K562 (cell line): ENCODE results near the gene ABHD8. TPM values are rescaled to one million over a fixed set of nuclear protein-coding genes. Genes with fewer than 3 reads are reported as not detected.

Experiments
- ATAC-seq: fragments of 200-7000 bp; cut with Tn5 transposase; 3 replicates; pipeline ENCODE4 v1.9.1; 2020; ENCODE audit warnings: moderate library complexity
- BruUV-seq: library from RNA; stranded (reverse); fragments of 400-500 nt; replicated peaks from 2 replicates; lab custom pipeline; 2021; lab: Mats Ljungman, UMichigan
- CTCF ChIA-PET: fragments of 300-600 bp; formaldehyde crosslinking; extraction: SDS; loops from one replicate; lab custom pipeline; 2021; ENCODE audit warnings: low intra/inter-chr PET ratio; lab: Yijun Ruan, JAX
- POLR2A ChIA-PET: fragments of 300-600, 350-650 bp; sonication (Branson Sonifier 250); formaldehyde crosslinking; extraction: SDS; loops from one replicate; lab custom pipeline; 2021; ENCODE audit warnings: antibody characterized with exemption, inconsistent platforms; lab: Yijun Ruan, JAX
- DNase-seq, 4 experiments: peaks; one replicate each; pipeline versions ENCODE4 v3.0.0 to v3.0.0-alpha.2; 2011 to 2018; ENCODE audit warnings: low spot score in 3 of 4, mixed read lengths in 3 of 4; ENCODE audit errors: extremely low read depth in 1 of 4
- FAIRE-seq: peaks from 2 replicates; lab custom pipeline; 2011; peaks lifted over from hg19 to GRCh38; lab: Jason Lieb, UNC
- H2AFZ ChIP-seq: 2 replicates; pipeline ENCODE4 v1.6.0; 2011; ENCODE audit warnings: low read depth, low read length, control low read depth, inconsistent platforms
- H3K27ac ChIP-seq: fragments of 200-600 bp; 3 replicates; pipeline ENCODE4 v1.8.0; 2011; ENCODE audit warnings: low read depth, mild to moderate bottlenecking, control low read depth, inconsistent platforms, low read length, moderate library complexity, mixed read lengths; ENCODE audit errors: extremely low read depth
- H3K27me3 ChIP-seq, 2 experiments: fragments of 300-600 bp in 1 of 2; 2 replicates in 1 of 2; 3 replicates in 1 of 2; pipeline versions ENCODE4 v1.6.0 to v1.8.0; 2011; ENCODE audit warnings: inconsistent platforms in 2 of 2, low read length in 2 of 2, mild to moderate bottlenecking in 1 of 2, mixed read lengths in 1 of 2, moderate library complexity in 1 of 2; ENCODE audit not compliant: control insufficient read depth in 2 of 2, insufficient read depth in 2 of 2
- H3K36me3 ChIP-seq: fragments of 300-600 bp; 3 replicates; pipeline ENCODE4 v1.8.0; 2011; ENCODE audit warnings: mild to moderate bottlenecking, low read length, inconsistent platforms; ENCODE audit not compliant: control insufficient read depth, insufficient read depth
- H3K4me1 ChIP-seq, 2 experiments: fragments of 200-600 bp in 1 of 2; replicated peaks in 1 of 2; 2 replicates in 1 of 2; 3 replicates in 1 of 2; pipeline versions ENCODE4 v1.5.1 to v1.8.0; 2011; ENCODE audit warnings: inconsistent platforms in 2 of 2, low read length in 2 of 2, mild to moderate bottlenecking in 1 of 2, mixed read lengths in 1 of 2, moderate library complexity in 1 of 2; ENCODE audit not compliant: control insufficient read depth in 2 of 2, insufficient read depth in 2 of 2
- H3K4me2 ChIP-seq: 2 replicates; pipeline ENCODE4 v1.6.1; 2011; ENCODE audit warnings: low read length, control low read depth, inconsistent platforms, mixed read lengths; ENCODE audit not compliant: insufficient read depth
- H3K4me3 ChIP-seq: fragments of 200-600 bp; sonication (generic), shearing (Covaris generic); 2 replicates; pipeline ENCODE4 v1.5.1; 2016; ENCODE audit warnings: control low read depth, inconsistent platforms
- H3K79me2 ChIP-seq: fragments of 200-600 bp; 3 replicates; pipeline ENCODE4 v1.8.0; 2011; ENCODE audit warnings: low read length, inconsistent platforms; ENCODE audit not compliant: control insufficient read depth, insufficient read depth
- H3K9ac ChIP-seq, 2 experiments: 2 replicates each; pipeline versions ENCODE4 v1.6.0 to v1.6.1; 2011; ENCODE audit warnings: low read depth in 2 of 2, low read length in 2 of 2, control low read depth in 1 of 2, inconsistent platforms in 1 of 2, mild to moderate bottlenecking in 1 of 2, mixed read lengths in 1 of 2; ENCODE audit not compliant: insufficient read depth in 1 of 2
- H3K9me1 ChIP-seq: one replicate; pipeline ENCODE4 v1.6.0; 2011; ENCODE audit warnings: inconsistent platforms, mild to moderate bottlenecking, low read length, moderate library complexity; ENCODE audit not compliant: control insufficient read depth, insufficient read depth
- H3K9me3 ChIP-seq: replicated peaks from 2 replicates; pipeline ENCODE4 v1.5.1; 2011; ENCODE audit warnings: low read depth, low read length, inconsistent platforms; ENCODE audit not compliant: control insufficient read depth, insufficient read depth
- H4K20me1 ChIP-seq: replicated peaks from 2 replicates; pipeline ENCODE4 v1.6.1; 2011; ENCODE audit warnings: low read length, inconsistent platforms, mixed read lengths; ENCODE audit not compliant: control insufficient read depth, insufficient read depth
- BCOR ChIP-seq: fragments of 450-650 bp; IDR thresholded peaks from 2 replicates; pipeline ENCODE4 v1.6.1; 2016
- BRCA1 ChIP-seq, 2 experiments: fragments of 450-650 bp in 1 of 2; sonication (generic) in 1 of 2; formaldehyde crosslinking in 1 of 2; IDR thresholded peaks; 2 replicates each; pipeline versions ENCODE4 v1.5.0 to v1.6.1; 2017 to 2020; ENCODE audit warnings: mild to moderate bottlenecking in 1 of 2, missing genetic modification reagents in 1 of 2
- GABPA ChIP-seq: fragments of 200-800 bp; sonication (Bioruptor generic); conservative IDR thresholded peaks from 2 replicates; pipeline ENCODE4 v1.6.1; 2016; ENCODE audit warnings: low read depth, missing genetic modification characterization, missing compliant biosample characterization
- TFAM ChIP-seq: fragments of 250-450 bp; sonication (Bioruptor Pico); conservative IDR thresholded peaks from 2 replicates; pipeline ENCODE4 v1.5.0; 2021; ENCODE audit warnings: mild to moderate bottlenecking, moderate library complexity
- ZBTB11 ChIP-seq, 3 experiments: fragments of 200-800 bp in 1 of 3; fragments of 250-450 bp in 1 of 3; fragments of 450-650 bp in 1 of 3; sonication (Bioruptor Pico) in 1 of 3; sonication (Bioruptor generic) in 1 of 3; formaldehyde crosslinking in 1 of 3; IDR thresholded peaks; 2 replicates each; pipeline versions ENCODE4 v1.6.1 to v1.8.0; 2016 to 2022; ENCODE audit warnings: mild to moderate bottlenecking in 2 of 3, missing genetic modification characterization in 2 of 3, missing compliant biosample characterization in 1 of 3, moderate library complexity in 1 of 3
- ZBTB40 ChIP-seq, 2 experiments: fragments of 450-650 bp in 1 of 2; sonication (generic) in 1 of 2; formaldehyde crosslinking in 1 of 2; IDR thresholded peaks; 2 replicates each; pipeline versions ENCODE4 v1.7.1 to v1.9.0; 2016 to 2022; ENCODE audit warnings: inconsistent platforms in 1 of 2, mild to moderate bottlenecking in 1 of 2, missing genetic modification reagents in 1 of 2
- ZNF174 ChIP-seq: fragments of 250-450 bp; sonication (Bioruptor Pico); IDR thresholded peaks from 2 replicates; pipeline ENCODE4 v1.4.0; 2020; ENCODE audit warnings: mild to moderate bottlenecking
- WGBS: fragments of 100-300 bp; shearing (Covaris generic); methylation state at CpG from one replicate; pipeline ENCODE4 v1.1.6; 2016; ENCODE audit warnings: low coverage, mixed read lengths; ENCODE audit not compliant: insufficient coverage; ENCODE audit errors: missing lambda C conversion rate; 5-methylcytosine and 5-hydroxymethylcytosine counted together
- in situ Hi-C: fragments of 300-500 bp; cut with MboI; formaldehyde crosslinking; loops from 4 replicates; pipeline ENCODE4 v1.15.0; 2018; ENCODE audit warnings: inconsistent platforms, mixed read lengths
- intact Hi-C: fragments of 100-400 bp; cut with micrococcal nuclease; formaldehyde crosslinking; loops from 2 replicates; pipeline ENCODE4 v1.14.2; 2022
- polyA plus RNA-seq, 8 experiments: library from polyadenylated mRNA; depleted of rRNA in 4 of 8; stranded (reverse) in 5 of 8; unstranded in 3 of 8; fragments of >200 nt; fragmentation: Nextera tagmentation in 2 of 8; fragmentation: Illumina TruSeq in 1 of 8; extraction: Ambion mirVana in 2 of 8; extraction: Trizol in 1 of 8; gene quantifications; 2 replicates each; pipeline versions ENCODE4 v1.2.1 to v1.2.3, GENCODE V29; 2011 to 2014; ENCODE audit warnings: inconsistent platforms in 1 of 8, missing spikeins in 1 of 8
- total RNA-seq, 7 experiments: library from RNA; depleted of rRNA in 6 of 7; stranded (reverse); fragments of >200 nt in 6 of 7; fragmentation: Illumina TruSeq in 2 of 7; extraction: Trizol in 2 of 7; gene quantifications; 2 replicates each; pipeline versions ENCODE4 v1.2.1 to v1.2.3, GENCODE V29; 2011 to 2021; ENCODE audit warnings: low replicate concordance in 1 of 7

Gene ABHD8
- total and polyA plus RNA-seq, 9 of the 15 experiments (the other 6 are each of a cell fraction or from before 2014, with no cell fraction given): 0.04 to 6.6 (median 2.0) TPM; not detected in 1

- no peak overlapping the region for H3K4me2 ChIP-seq
- no peak for FAIRE-seq
- WGBS: 14% methylated on average over 5 of the region's 14 CpGs
- H2AFZ ChIP-seq: no peak overlapping the region
- DNase-seq: no peak
- ChIA-PET POLR2A (interaction anchor here (0.7 to 1.3 kb wide), 2 partner anchors 26 to 663 kb away, joined by 3 to 6 read pairs; no protein-coding TSS in a partner anchor), CTCF (no interaction called here)
- 0 out of 2 replicates have a peak, but pooled peaks cover 3% of the 10 kb centered on the region for H4K20me1 ChIP-seq
- H3K9ac ChIP-seq: no peak overlapping the region
- no peaks in the 10 kb centered on the region for H3K9me3 ChIP-seq
- H3K27me3 ChIP-seq: peaks cover 14 to 50% of the 10 kb centered on the region in 2 experiments; a peak in 4 of 5 replicates
- no TSS peak for BruUV-seq
- no peaks in the 10 kb centered on the region for H3K79me2 ChIP-seq
- no peak overlapping the region for H3K4me3 ChIP-seq
- H3K36me3 ChIP-seq: no peaks in the 10 kb centered on the region
- H3K4me1 ChIP-seq: peaks cover 0 to 11% of the 10 kb centered on the region in 2 experiments; a peak in 1 of 5 replicates
- in situ Hi-C loops: no loop called here
- H3K27ac ChIP-seq: no peak overlapping the region
- no peaks in the 10 kb centered on the region for H3K9me1 ChIP-seq
- intact Hi-C loops: no loop called here
- peak; percentile 45; the same call in 2 of the 3 replicates for ATAC-seq
- TF ChIP-seq GABPA (tag) (peak; percentile 82), ZNF174 (CRISPR knock-in tag) (no peak), ZBTB40 (IDR thresholded peaks at IDR 0.05) (0 out of 2 replicates have a peak, but pooled peaks have one; percentile 49), ZBTB40 (CRISPR knock-in tag; IDR thresholded peaks at IDR 0.05) (no peak), BRCA1 (IDR thresholded peaks at IDR 0.05) (no peak), BRCA1 (CRISPR knock-in tag; IDR thresholded peaks at IDR 0.05) (no peak), BCOR (peak; percentile 55), ZBTB11 (CRISPR knock-in tag; IDR thresholded peaks at IDR 0.05) (peak in 2 of 3 experiments; percentile 54 to 67; a peak in 1 of 6 replicates), TFAM (CRISPR knock-in tag) (no peak)
Observed at GRCh38 chr19:17352608-17353280, 49.5 kb upstream of the ABHD8 start.
